Stimulated activated CD4-positive, alpha-beta T cell treated with anti-CD3 and anti-CD28 coated beads, Interleukin-12 subunit alpha, Interleukin-12 subunit beta, amount 100 ng/mL, for 48 hours (primary cell): Measurements from ENCODE around the gene BCAS3.
"Not testable (repeated sequence)": the region's sequence is repeated elsewhere in the genome, so short reads cannot be mapped to it uniquely, and the experiment has no call there.

Experiments
- DNase-seq, 3 donors: peaks; one replicate each; pipeline ENCODE4 v3.0.0-alpha.2; 2020; ENCODE audit warnings: low read depth in 2 of 3, low spot score in 1 of 3

Gene BCAS3

GRCh38 chr17:60863892-60864707 is 186.4 kb downstream of the BCAS3 start:
- no peak for DNase-seq

GRCh38 chr17:60864708-60865005 is 187.0 kb downstream of the BCAS3 start:
- no peak for DNase-seq

GRCh38 chr17:60874772-60875171 is 197.1 kb downstream of the BCAS3 start:
- DNase-seq, result no peak

GRCh38 chr17:60886731-60887613 is 209.3 kb downstream of the BCAS3 start:
- DNase-seq, result not testable (repeated sequence)

GRCh38 chr17:60887614-60888028 is 210.0 kb downstream of the BCAS3 start:
- DNase-seq, result no peak

- DNase-seq, result no peak
Observed at GRCh38 chr17:60888812-60889709, 211.4 kb downstream of the BCAS3 start.

GRCh38 chr17:60891149-60891548 is 213.5 kb downstream of the BCAS3 start:
- DNase-seq, result no peak

GRCh38 chr17:60893475-60893874 is 215.8 kb downstream of the BCAS3 start:
- DNase-seq, result no peak

- no peak for DNase-seq
Observed at GRCh38 chr17:60896996-60897395, 219.3 kb downstream of the BCAS3 start.

GRCh38 chr17:60899115-60899514 is 221.5 kb downstream of the BCAS3 start:
- DNase-seq, result no peak

- DNase-seq, result no peak
Observed at GRCh38 chr17:60900688-60901087, 223.0 kb downstream of the BCAS3 start.

GRCh38 chr17:60901242-60901641 is 223.6 kb downstream of the BCAS3 start:
- DNase-seq, result no peak

GRCh38 chr17:60901806-60902205 is 224.2 kb downstream of the BCAS3 start:
- no peak for DNase-seq

GRCh38 chr17:60902399-60902798 is 224.7 kb downstream of the BCAS3 start:
- DNase-seq, result no peak

GRCh38 chr17:60904582-60904981 is 226.9 kb downstream of the BCAS3 start:
- DNase-seq, result no peak

GRCh38 chr17:60905709-60906108 is 228.1 kb downstream of the BCAS3 start:
- DNase-seq, result no peak

- no peak for DNase-seq
Observed at GRCh38 chr17:60908324-60908723, 230.7 kb downstream of the BCAS3 start.

- no peak for DNase-seq
Observed at GRCh38 chr17:60909405-60909804, 231.8 kb downstream of the BCAS3 start.

GRCh38 chr17:60910415-60910814 is 232.8 kb downstream of the BCAS3 start:
- DNase-seq, result no peak

GRCh38 chr17:60914078-60914477 is 236.4 kb downstream of the BCAS3 start:
- no peak for DNase-seq

GRCh38 chr17:60916043-60916442 is 238.4 kb downstream of the BCAS3 start:
- DNase-seq, result no peak
